Inferior parietal cortex (tissue), 1 donor: Measurements from ENCODE around the gene MAD1L1.
"Not testable (repeated sequence)": the region's sequence is repeated elsewhere in the genome, so short reads cannot be mapped to it uniquely, and the experiment has no call there.

Experiments used
- DNase-seq: peaks from one replicate; pipeline ENCODE4 v3.0.0-alpha.2; 2016; ENCODE audit errors: extremely low spot score

The MAD1L1 gene

GRCh38 chr7:1974290-1975101, 258.2 kb downstream of the MAD1L1 start:
- DNase-seq: no peak

GRCh38 chr7:1973321-1974251, 259.2 kb downstream of the MAD1L1 start:
- no peak for DNase-seq

GRCh38 chr7:1972744-1973143, 260.0 kb downstream of the MAD1L1 start:
- DNase-seq: no peak

GRCh38 chr7:1971946-1972654, 260.6 kb downstream of the MAD1L1 start:
- DNase-seq: no peak

GRCh38 chr7:1970895-1971294, 261.9 kb downstream of the MAD1L1 start:
- no peak for DNase-seq

GRCh38 chr7:1970285-1970660, 262.5 kb downstream of the MAD1L1 start:
- not testable (repeated sequence) for DNase-seq

- peak; percentile 2 for DNase-seq
Measured at GRCh38 chr7:1969459-1970284, 263.1 kb downstream of the MAD1L1 start.

- no peak for DNase-seq
Measured at GRCh38 chr7:1968397-1969111, 264.2 kb downstream of the MAD1L1 start.

GRCh38 chr7:1967512-1968396, 265.0 kb downstream of the MAD1L1 start:
- no peak for DNase-seq

GRCh38 chr7:1966631-1967200, 266.0 kb downstream of the MAD1L1 start:
- DNase-seq: no peak

GRCh38 chr7:1965579-1966294, 267.0 kb downstream of the MAD1L1 start:
- no peak for DNase-seq

GRCh38 chr7:1964913-1965578, 267.7 kb downstream of the MAD1L1 start:
- no peak for DNase-seq

- DNase-seq: no peak
Measured at GRCh38 chr7:1964211-1964912, 268.4 kb downstream of the MAD1L1 start.

GRCh38 chr7:1963575-1963974, 269.2 kb downstream of the MAD1L1 start:
- DNase-seq: no peak

GRCh38 chr7:1961701-1962276, 271.0 kb downstream of the MAD1L1 start:
- no peak for DNase-seq

- DNase-seq: no peak
Measured at GRCh38 chr7:1959305-1959704, 273.4 kb downstream of the MAD1L1 start.
